HG03460 (cell line): Measurements from ENCODE around the gene SDE2.
"Not testable (repeated sequence)": the region's sequence is repeated elsewhere in the genome, so short reads cannot be mapped to it uniquely, and the experiment has no call there.

Source experiments
- ATAC-seq: cut with Tn5 transposase; IDR thresholded peaks from one replicate; pipeline ENCODE4 v1.9.1; 2021; ENCODE audit not compliant: unreplicated experiment

Gene SDE2

DNA sequence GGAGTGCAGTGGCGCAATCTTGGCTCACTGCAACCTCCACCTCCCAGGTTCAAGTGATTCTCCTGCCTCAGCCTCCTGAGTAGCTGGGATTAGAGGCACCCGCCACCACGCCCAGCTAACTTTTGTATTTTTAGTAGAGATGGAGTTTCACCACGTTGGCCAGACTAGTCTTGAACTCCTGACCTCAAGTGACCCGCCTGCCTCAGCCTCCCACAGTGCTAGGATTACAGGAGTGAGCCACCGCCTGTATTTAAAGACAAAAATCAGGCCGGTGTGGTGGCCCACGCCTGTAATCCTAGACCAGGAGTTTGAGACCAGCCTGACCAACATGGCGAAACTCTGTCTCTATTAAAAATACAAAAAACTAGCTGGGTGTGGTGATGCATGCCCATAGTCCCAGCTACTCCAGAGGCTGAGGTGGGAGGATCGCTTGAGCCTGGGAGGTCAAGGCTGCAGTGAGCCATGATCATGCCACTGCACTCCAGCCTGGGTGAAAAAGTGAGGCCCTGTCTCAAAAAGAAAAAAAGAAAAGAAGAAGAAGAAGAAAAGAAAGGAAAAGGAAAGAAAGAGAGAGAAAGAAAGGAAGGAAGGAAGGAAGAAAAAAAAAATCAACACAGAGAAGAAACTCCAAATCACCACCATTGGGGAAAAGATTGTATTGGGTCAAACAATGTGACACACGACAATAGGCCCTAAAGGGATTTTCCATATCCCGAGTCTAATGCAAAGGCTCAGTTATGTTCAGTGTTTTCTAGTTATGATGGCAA lies 8.2 kb upstream of the SDE2 start:
- not testable (repeated sequence) for ATAC-seq

DNA sequence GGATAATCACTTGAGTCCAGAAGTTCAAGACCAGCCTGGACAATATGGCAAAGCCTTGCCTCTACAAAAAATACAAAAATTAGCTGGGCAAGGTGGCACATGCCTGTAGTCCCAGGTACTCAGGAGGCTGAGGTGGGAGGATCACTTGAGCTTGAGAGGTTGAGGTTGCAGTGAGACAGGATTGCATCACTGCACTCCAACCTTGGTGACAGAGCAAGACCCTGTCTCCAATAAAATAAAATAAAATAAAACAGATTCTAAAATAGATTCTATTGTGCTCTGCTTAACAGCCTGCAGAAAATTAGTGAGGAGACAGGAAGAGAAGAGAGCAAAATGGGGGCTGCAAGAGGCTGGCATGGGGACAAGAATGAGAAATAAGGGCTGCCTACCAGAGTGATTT lies 7.5 kb upstream of the SDE2 start:
- no peak for ATAC-seq

DNA sequence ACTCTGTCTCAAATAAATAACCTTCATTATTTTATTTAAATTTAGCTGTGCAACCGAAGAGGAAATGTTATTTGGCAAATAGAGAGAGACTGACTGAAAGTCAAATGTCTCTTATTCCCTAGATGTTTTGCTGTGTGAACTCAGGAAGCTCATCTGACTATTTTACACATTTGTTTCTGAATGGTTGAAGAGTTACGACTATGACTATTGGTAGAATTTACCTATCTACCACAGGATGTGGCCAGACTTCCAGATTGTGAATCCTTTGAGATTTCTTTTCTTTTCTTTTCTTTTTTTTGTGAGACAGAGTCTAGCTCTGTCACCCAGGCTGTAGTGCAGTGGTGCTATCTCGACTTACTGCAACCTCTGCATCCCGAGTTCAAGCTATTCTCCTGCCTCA lies 5.3 kb upstream of the SDE2 start:
- ATAC-seq, result no peak

DNA sequence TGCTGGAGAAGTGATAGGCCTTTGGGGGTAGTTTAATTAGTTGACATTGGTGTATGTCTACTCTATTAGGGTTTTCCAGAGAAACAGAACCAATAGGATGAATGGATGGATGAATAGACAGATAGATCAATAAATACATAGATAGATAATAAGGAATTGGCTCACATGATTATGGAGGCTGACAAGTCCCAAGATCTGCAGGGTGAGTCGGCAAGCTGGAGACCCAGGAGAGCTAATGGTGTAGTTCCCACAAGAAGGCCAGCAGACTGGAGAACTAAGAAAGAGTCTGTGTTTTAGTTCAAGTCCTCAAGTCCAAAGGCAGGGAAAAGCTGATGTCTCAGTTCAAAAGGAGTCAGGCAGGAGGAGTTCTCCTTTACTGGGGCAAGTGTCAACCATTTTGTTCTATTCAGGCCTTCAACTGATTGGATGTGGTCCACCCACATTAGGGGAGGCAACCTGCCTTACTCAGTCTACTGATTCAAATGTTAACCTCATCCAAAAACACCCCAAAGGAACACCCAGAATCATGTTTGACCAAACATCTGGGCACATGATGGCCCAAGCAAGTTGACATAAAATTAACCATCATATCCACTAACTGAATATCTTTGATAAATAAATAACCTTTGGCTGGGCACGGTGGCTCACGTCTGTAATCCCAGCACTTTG lies 4.5 kb upstream of the SDE2 start:
- ATAC-seq, result no peak

DNA sequence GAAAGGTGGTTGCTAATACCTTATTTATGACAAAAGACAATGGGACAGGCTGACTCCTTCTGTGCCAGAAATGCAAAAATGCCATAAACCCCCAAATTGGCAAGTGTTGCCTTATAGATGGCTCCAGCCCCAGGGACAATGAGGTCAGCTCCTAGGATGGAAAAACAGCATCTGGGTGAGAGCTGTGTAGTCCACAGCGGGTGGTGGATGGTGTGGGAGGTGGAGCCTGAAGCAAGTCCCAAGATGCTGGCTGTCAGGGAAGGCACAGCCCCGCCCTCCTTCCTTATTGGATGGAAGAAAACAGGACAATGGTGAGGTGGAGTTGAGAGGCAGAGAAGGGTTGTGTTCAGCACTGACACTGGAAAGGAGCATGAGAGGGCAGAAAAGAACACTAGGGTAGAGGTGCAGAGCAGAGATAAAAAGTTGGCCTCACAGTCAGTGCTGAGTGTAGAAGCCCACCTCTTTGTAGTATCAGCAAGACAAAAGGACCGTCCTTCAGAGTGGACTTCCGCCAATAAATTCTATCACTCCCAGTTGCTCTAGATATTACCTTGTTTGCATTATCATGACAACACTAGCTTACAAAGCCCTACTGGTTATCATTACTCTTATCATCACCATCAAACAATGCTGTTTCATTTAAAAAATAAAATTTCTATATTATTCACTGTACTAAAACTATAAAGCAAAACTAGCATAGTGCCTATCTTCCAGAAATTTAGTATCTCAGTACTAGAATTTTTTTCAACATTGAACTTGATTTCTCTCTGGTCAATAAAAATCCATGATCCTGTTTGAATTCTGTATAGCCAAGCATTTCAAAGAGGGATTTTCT lies 3.7 kb upstream of the SDE2 start:
- ATAC-seq, result no peak

DNA sequence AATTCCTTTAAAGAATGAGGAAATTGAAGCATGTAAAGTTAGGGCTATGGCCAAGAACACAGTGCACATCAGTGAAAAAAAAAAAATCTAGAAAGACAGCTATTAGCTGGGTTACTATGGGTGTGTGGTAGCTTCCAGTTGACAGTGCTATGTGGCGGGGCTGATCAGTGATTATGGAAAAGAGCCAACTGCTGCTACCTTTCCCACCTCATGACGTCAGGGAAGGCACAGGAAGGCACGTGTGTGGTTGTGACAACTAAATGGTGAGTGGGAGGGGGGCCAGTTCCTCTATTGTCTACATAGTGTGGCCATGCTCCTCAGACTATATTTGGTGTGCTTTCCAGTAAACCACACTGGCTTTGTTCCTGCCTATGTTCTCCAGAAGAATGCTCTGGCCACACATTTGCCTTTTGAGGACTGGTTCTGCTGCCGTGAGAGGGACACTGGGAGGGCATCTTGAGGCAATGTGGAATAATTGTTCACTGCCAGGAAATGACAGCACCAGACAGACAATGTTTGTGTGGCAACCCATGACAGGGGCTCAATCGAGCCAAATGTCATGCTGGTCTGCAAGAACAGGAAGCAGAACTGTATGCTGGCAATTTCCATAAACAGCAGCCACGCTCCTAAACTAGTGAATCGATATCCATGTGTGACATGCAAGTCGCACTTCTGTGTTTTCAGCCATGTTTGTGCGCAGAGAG lies 3.0 kb upstream of the SDE2 start:
- peak; percentile 23 for ATAC-seq

DNA sequence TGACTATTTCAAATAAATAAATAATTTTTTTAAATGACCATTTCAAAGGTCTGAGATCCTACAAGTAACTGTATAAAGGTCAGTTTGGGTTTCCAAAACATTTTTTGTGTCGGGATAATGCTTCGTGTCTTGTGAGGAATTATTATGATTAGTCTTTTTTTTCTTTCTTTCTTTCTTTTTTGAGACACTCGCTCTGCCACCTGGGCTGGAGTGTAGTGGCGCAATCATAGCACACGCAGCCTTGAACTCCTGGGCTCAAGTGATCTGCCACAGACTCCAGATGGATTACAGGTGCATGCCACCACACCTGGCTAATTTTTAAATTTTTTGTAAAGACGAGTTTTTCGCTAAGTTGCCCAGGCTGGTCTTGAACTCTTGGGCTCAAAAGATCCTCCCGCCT lies 1.9 kb upstream of the SDE2 start:
- ATAC-seq, result no peak

DNA sequence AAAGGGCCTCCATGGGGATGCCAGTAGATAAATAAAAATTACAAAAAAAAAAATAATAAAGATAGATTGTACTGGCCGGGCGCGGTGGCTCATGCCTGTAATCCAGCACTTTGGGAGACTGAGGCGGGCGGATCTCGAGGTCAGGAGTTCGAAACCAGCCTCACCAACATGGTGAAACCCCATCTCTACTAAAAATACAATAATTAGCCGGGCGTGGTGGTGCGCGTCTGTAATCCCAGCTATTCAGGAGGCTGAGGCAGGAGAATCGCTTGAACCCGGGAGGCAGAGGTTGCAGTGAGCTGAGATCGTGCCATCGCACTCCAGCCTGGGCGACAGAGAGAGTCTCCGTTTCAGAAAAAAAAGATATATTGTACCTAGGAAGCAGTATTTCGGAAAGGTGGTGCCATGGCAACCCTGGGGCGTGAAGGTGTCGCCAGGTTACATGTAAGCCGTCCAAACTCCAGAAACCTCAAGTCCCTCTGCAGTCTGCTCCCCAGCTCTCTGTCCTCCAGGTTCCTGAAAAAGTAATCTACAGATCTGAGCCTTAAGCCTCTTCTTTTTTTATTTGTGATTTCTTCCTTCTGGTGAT lies 1.4 kb upstream of the SDE2 start:
- not testable (repeated sequence) for ATAC-seq

DNA sequence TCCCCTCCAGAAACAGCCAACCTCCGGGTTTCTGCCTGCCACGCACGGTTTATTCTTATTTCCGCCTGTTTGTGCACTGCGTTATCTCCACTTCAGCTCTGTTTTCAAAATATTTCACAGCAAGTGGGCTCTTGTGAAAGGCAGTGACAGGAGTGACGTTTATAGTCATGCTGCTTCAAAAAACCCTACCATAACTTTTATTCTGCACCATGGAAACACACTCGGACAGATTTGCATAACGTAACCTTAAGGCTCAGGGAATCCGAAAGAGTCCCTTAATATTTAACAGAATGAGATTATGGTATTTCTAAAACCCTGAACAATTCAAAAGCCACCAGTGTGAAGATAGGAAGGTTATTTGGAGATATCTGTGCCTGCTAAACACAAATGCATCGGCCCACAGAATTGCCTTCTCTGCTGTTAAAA lies 782 bp upstream of the SDE2 start:
- peak; percentile 47 for ATAC-seq

DNA sequence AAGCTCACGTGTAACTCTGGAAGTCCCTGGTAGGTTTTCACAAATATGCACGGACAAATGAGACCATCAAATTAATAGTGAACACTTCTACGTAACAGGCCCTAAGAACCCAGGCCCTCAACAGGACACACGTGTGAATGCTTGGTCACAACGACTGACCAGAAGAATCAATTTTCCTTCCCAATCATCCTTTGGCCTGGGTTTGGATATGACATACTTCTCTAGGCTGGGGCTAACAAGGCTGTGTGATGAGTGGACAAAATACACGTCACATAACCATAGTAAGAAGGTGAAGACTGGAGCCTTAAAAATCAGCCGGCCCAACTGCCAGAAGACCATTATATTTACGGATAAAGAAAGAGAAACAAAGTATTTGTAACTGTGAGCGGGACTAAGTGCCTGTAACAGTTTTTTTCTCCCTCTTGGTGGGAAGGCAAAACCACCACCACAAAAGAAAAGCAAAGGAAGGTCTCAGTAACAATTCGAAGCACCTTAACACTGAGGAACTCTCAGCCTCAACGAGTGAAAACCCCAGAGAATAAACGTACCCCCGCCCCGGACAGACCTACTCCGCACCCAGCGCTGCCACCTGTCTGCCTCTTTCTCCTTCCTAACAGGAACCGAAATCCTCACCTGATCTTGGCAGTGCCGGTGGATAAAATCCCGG lies 450 bp downstream of the SDE2 start:
- ATAC-seq, result peak; percentile 1

DNA sequence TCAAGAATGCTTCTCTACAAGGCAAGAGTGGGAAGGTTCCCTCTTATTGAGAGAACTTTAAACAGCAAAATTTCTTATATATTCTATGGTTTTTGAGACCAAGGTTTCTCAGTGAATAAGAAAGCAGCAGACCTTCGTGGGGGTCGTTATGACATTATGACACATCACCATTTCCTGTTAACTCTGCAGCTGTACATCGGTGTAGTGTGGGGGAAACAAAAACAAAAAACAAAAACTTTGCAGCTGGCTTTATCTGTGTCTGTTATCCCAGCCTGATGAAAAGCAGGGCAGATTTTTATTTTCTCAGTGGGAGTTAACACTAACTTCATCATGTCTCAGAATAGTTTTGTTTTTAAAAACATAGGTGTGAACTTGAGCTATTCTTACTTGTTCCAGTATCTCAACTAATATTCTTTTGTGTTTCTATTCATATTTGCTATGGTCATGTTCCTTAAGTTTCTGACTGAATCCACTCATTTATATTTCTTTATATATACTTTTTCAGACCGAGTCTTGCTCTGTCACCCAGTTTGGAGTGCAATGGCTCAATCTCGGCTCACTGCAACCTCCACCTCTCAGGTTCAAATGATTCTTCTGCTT lies 2.1 kb downstream of the SDE2 start:
- no peak for ATAC-seq

DNA sequence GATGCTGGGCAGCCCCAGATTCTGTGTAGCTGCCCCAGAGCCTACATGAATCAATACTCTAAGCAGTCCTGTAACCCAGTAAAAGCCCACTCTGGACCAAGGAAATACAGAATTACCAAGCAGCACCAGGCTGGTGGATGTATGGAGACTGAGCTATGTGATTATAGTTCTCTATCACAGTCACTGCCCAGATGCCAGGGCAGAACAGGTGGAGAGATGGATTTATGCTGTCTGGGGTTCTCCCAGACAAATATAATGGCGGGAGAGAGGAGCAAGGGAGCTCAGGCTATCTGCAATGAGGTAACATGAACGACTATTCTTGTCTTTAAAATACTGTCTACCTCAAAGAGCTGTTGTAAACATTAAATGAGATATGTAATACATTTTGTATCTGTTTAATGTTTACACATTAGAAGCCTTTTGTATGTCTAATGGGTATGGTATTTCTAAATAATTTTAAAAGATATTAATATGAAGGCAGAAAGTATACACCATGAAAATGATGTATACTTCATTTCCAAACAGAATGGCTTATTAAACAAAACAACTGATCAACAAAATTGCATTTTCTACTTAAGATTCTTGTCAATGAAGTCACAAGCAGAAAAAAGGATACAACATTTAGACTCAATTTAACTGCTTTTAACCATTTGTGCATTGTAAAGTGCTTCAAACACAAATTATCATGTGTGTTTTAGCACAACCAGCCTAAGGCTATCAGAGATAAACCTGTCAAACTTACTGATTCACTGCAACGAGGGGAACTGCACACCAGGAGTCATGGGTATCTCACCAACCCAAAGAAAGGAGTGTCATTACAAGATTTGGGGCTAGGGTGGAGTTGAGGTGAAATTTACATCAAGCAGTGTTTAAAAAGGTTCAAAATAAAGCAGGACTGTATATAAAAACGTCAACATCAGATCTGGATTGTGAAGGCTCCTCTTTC lies 3.0 kb downstream of the SDE2 start:
- ATAC-seq, result no peak

DNA sequence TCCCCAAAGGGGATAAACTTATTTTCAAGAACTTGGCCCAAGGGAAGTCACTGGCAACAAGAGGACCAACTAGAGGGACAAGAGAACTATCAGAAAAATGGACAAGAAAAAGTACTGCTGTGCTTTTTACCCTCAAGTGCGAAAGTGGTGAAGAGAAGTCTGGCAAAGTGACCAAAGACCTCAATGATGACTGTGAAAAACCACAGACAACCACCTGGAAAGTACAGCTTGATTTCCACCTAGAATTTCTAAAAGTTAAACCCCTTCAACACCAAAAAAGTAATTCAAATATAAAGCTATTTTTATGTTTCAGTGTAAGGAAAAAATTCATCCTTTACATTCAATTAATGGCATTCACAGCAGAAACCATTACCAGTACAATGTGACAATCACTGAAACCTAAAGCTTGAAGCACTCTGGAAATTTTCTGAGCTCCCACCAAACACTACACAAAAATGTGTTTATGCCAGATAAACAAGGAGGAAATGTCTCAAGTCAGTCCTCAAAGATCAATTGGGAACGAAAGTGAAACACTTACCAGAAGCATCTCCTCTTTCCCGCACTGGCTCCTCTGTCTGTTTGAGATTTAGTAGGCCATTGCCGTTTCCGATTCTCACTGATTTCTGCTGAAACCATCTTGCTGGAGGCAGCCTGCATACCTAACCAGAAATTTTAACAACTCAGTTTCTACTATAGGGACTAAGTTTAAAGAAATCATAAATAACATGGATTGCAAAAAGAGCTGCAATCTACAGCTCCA lies 8.3 kb downstream of the SDE2 start:
- ATAC-seq, result peak; percentile 48

DNA sequence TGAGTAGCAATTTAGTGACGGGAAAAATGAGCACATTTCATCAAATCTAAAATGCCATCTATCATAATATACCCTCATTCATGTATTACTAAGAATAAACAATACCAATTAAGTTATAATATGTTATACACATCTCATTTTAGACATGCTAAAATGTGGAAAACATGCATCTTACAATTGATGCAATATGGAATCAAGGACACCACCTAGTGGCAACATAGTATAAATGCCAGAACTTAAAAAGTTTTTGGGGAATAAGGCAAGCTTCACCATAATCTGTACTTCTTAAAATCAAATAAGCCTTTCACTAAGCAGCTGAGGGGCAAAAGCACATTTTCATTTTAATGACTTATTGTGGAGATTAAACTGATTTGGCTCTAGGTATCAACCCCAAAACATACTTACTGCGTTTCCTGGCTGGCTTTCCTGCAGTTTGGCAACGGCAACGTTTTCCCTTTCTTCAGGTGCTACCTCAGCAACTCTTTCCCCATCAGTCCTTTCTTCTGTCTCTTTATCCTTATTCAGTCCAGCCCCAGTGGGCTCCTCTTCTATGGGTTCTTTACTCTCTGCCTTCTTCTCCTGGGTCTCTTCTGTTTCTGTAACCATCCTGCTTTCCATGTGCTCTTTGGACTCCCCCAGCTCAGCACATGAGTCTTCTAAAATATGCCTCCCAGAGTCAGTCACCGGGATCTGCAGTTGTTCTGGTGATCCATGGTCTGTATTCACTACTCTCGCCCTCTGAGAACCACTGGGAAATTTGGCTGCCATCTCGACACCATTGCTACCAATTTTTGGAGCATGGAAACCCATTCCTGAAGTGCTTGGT lies 11.4 kb downstream of the SDE2 start:
- ATAC-seq, result no peak

DNA sequence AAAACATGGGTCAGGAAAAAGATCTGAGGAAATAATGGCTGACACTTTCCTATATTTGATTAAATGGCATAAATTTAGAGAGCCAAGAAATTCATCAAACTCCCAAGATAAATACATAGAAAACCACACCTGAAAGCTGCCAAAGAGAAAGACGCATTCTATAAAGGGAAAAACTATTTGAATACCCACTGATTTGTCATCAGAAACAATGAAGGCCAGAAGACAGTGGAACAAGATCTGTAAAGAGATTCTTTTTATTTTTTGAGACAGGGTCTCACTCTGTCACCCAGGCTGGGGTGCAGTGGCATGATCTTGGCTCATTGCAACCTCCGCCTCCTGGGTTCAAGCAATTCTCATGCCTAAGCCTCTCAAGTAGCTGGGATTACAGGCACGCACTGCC lies 17.4 kb downstream of the SDE2 start:
- ATAC-seq, result no peak

DNA sequence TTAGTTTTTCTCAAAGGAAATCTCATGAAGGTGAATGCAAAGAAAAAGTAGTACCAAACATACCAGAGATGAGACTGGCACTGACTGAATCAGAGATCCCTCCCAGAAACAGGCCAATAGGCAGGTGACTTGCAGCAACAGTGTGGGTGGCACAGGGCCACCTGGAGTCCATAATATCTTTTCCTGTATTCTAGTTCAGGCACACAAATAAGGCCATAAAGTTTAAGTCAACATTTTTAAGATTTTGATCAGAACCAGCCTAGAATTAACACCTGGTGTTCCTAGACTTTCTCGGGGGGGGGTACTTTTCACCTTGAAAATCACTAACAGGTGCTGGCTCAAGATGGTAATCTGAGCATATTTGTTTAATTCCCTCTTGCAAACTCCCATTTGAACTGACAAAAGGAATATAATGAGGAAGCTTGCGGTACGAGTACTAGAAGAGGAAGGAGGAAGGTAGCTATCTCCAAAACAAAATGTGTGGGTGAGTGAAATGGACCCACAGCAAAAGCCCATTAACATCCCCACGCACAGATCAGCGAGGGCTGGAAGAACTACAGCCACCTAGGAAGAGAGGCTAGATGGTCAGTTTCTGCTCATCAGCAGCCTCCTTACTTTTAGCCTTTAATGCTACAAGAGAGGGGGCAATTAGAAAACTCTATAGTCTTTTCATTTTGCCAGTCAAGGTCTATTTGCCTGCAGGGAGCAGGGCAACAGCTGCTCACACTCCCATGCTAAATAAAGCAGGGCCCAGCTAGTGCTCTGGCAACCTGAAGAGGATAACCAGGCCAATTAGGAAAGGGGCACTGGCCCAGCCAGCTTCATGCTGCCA lies 18.9 kb downstream of the SDE2 start:
- ATAC-seq, result no peak
